PC-9 (cell line): Measurements from ENCODE around the gene ABR. TPM values are rescaled to one million over a fixed set of nuclear protein-coding genes. Genes with fewer than 3 reads are reported as not detected.
"Not testable (repeated sequence)": the region's sequence is repeated elsewhere in the genome, so short reads cannot be mapped to it uniquely, and the experiment has no call there.

ENCODE experiments used
- BruUV-seq: library from RNA; stranded (reverse); fragments of 400-500 nt; replicated peaks from 2 replicates; lab custom pipeline; 2021; lab: Mats Ljungman, UMichigan
- CTCF ChIA-PET: fragments of 300-600 bp; sonication (Branson Sonifier 250); formaldehyde crosslinking; loops from one replicate; lab custom pipeline; 2022; ENCODE audit warnings: antibody characterized with exemption; lab: Charles Lee
- POLR2A ChIA-PET: fragments of 300-600 bp; sonication (Branson Sonifier 250); formaldehyde crosslinking; loops from one replicate; lab custom pipeline; 2022; ENCODE audit warnings: antibody characterized with exemption; ENCODE audit not compliant: unreplicated experiment; lab: Charles Lee
- DNase-seq, 2 experiments: peaks; one replicate each; pipeline versions ENCODE4 v3.0.0 to v3.0.0-alpha.2; 2015 to 2022; ENCODE audit warnings: mixed read lengths in 1 of 2
- H2AFZ ChIP-seq: fragments of 200-600 bp; sonication (generic); 2 replicates; pipeline ENCODE4 v1.8.1; 2017; ENCODE audit warnings: antibody characterized with exemption
- H3F3A ChIP-seq: fragments of 200-600 bp; sonication (generic); 2 replicates; pipeline ENCODE4 v1.8.1; 2017; ENCODE audit warnings: antibody characterized with exemption, mild to moderate bottlenecking, low read depth; ENCODE audit not compliant: insufficient read depth
- H3K27ac ChIP-seq: fragments of 200-600 bp; sonication (generic); 2 replicates; pipeline ENCODE4 v1.6.1; 2016; ENCODE audit warnings: mixed run types
- H3K27me3 ChIP-seq: fragments of 200-600 bp; sonication (generic); 2 replicates; pipeline ENCODE4 v1.6.1; 2016; ENCODE audit warnings: low read depth, mixed run types; ENCODE audit not compliant: insufficient read depth
- H3K36me3 ChIP-seq: fragments of 200-600 bp; sonication (generic); 2 replicates; pipeline ENCODE4 v1.6.1; 2016; ENCODE audit warnings: low read depth, mixed run types
- H3K4me1 ChIP-seq: fragments of 200-600 bp; sonication (generic); replicated peaks from 2 replicates; pipeline ENCODE4 v1.6.1; 2016; ENCODE audit warnings: mixed run types; ENCODE audit not compliant: insufficient read depth
- H3K4me2 ChIP-seq: fragments of 200-600 bp; sonication (generic); 2 replicates; pipeline ENCODE4 v1.6.1; 2017; ENCODE audit warnings: mixed run types
- H3K4me3 ChIP-seq: fragments of 200-600 bp; sonication (generic); 2 replicates; pipeline ENCODE4 v1.6.1; 2016; ENCODE audit warnings: mixed run types
- H3K79me2 ChIP-seq: fragments of 200-600 bp; sonication (generic); 2 replicates; pipeline ENCODE4 v1.6.1; 2017; ENCODE audit warnings: low read depth, mixed run types
- H3K9me2 ChIP-seq: fragments of 200-600 bp; sonication (generic); 2 replicates; pipeline ENCODE4 v1.8.1; 2017; ENCODE audit warnings: mild to moderate bottlenecking; ENCODE audit not compliant: insufficient read depth
- H3K9me3 ChIP-seq: fragments of 200-600 bp; sonication (generic); 2 replicates; pipeline ENCODE4 v1.8.1; 2016; ENCODE audit warnings: low read depth; ENCODE audit not compliant: insufficient read depth
- H4K20me1 ChIP-seq: fragments of 200-600 bp; sonication (generic); 2 replicates; pipeline ENCODE4 v1.8.1; 2017; ENCODE audit not compliant: insufficient read depth
- CTCF ChIP-seq: fragments of 200-600 bp; sonication (generic); conservative IDR thresholded peaks from 2 replicates; pipeline ENCODE4 v1.6.1; 2017; ENCODE audit warnings: mixed run types, antibody characterized with exemption, mild to moderate bottlenecking, moderate library complexity
- EZH2 ChIP-seq: fragments of 200-600 bp; sonication (generic); IDR thresholded peaks from 2 replicates; pipeline ENCODE4 v1.8.0; 2017; ENCODE audit warnings: antibody characterized with exemption, low read depth
- intact Hi-C: fragments of 100-400 bp; cut with micrococcal nuclease; formaldehyde crosslinking; loops from one replicate; pipeline ENCODE4 v1.10.0; 2022; ENCODE audit not compliant: unreplicated experiment
- total RNA-seq: library from RNA; stranded (reverse); gene quantifications from 2 replicates; pipeline ENCODE4 v1.2.3, GENCODE V29; 2021

ABR gene
- total RNA-seq, 1 experiment from 2014 or later = 76.0 TPM

DNA sequence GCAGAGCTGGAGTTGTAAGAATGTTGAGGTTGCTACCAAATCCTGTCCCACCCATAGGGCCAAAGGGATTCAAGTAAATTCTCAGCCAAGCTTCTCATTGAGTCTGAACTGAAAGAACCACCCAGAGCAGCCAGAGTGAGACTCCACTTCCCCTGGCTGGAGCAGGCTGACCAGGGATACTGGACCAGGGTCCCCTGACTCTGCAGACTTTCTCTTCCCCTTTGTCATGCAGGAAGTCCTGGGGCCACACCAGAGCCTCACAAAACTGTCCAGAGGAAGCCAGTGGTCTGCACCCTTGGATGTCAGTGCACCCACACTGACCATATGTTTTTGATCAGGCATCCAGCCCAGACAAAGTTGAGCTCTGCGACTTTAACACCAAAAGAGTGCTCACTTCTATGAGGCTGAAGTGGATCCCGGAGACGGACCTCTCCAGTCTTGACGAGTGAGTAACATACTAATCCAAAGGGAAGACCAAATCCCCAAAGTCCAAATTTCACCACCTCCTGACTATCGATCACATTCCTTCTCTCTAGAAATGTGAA is 204.3 kb downstream of the ABR start:
- TF ChIP-seq EZH2 (no peak), CTCF (no peak)
- H3K9me2 ChIP-seq = no peaks in the 10 kb centered on the region
- DNase-seq = no peak
- no peak overlapping the region for H3K27ac ChIP-seq
- H3K79me2 ChIP-seq = peaks cover 66% of the 10 kb centered on the region
- H3K9me3 ChIP-seq = no peaks in the 10 kb centered on the region
- H3F3A ChIP-seq = peaks cover 44% of the 10 kb centered on the region
- ChIA-PET CTCF (no interaction called here), POLR2A (interaction anchor here (0.5 kb wide), 1 partner anchor 187 kb away, joined by 26 read pairs; no protein-coding TSS in a partner anchor)
- no peaks in the 10 kb centered on the region for H3K27me3 ChIP-seq
- intact Hi-C loops = no loop called here
- H2AFZ ChIP-seq = no peak overlapping the region
- H3K4me2 ChIP-seq = peak overlapping the region; percentile 15; the same call in 1 of the 2 replicates
- no peaks in the 10 kb centered on the region; the same call in none of the 2 replicates for H4K20me1 ChIP-seq
- no TSS peak for BruUV-seq
- peaks cover 60% of the 10 kb centered on the region for H3K4me1 ChIP-seq
- H3K36me3 ChIP-seq = no peaks in the 10 kb centered on the region
- no peak overlapping the region for H3K4me3 ChIP-seq

GRCh38 chr17:974778-975177 is 205.0 kb downstream of the ABR start:
- POLR2A ChIA-PET = interaction anchor here (0.5 kb wide), 1 partner anchor 186 kb away, joined by 26 read pairs; no protein-coding TSS in a partner anchor
- CTCF ChIA-PET = not testable (repeated sequence)
- H3K4me1 ChIP-seq = peaks cover 56% of the 10 kb centered on the region

DNA sequence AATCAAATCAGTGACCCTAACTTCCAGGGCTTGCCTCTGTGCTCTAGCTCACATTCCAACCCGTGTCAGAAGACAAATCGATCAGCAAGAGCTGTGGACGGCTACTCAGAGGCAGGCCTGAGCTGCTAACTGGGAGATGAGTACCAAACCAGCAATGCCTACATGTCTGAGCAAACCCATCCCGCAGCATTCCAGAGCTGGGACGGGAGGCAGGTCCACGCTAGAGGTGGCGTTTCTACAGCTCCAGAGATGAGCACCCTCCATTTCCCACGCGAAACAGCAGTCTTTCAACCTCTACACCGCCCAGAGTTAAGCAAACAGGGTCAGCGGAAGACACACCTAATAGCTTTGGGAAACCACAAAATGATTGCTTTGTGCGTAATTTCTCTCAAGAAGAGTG is 206.7 kb downstream of the ABR start:
- intact Hi-C loops = loop anchor here (1.0 to 2.0 kb wide), 3 partner anchors 16 to 45 kb away; no protein-coding TSS in a partner anchor
- Histone ChIP-seq H3K27me3 (no peaks in the 10 kb centered on the region), H3K9me2 (no peaks in the 10 kb centered on the region), H3K79me2 (peaks cover 70% of the 10 kb centered on the region), H3K4me3 (peak overlapping the region; percentile 36; the same call in 1 of the 2 replicates), H3K27ac (peak overlapping the region; percentile 96), H3K4me2 (peak overlapping the region; percentile 76), H4K20me1 (no peaks in the 10 kb centered on the region; the same call in none of the 2 replicates), H3K4me1 (peaks cover 54% of the 10 kb centered on the region), H3F3A (peaks cover 40% of the 10 kb centered on the region), H3K9me3 (no peaks in the 10 kb centered on the region), H3K36me3 (no peaks in the 10 kb centered on the region), H2AFZ (peak overlapping the region; percentile 34; the same call in 1 of the 2 replicates)
- no TSS peak for BruUV-seq
- ChIA-PET POLR2A (interaction anchor here (0.6 to 0.7 kb wide), 3 partner anchors 22 to 740 kb away, joined by 3 to 5 read pairs (median 3); no protein-coding TSS in a partner anchor), CTCF (interaction anchor here (0.9 kb wide), 1 partner anchor 45 kb away, joined by 3 read pairs; no protein-coding TSS in a partner anchor)
- TF ChIP-seq CTCF = no peak
- no peak for TF ChIP-seq EZH2
- peak; percentile 83 to 97 for DNase-seq

More at GRCh38 chr17:974778-975177, 205.0 kb downstream of the ABR start:
- H3K27me3 ChIP-seq, H3K27ac ChIP-seq, H3K36me3 ChIP-seq, DNase-seq, H3K9me3 ChIP-seq, intact Hi-C loops, H3K9me2 ChIP-seq, BruUV-seq, H2AFZ ChIP-seq, H3K4me3 ChIP-seq, H4K20me1 ChIP-seq: not testable (repeated sequence)
- Histone ChIP-seq H3K4me2 (peak overlapping the region; percentile 15; the same call in 1 of the 2 replicates), H3K79me2 (peaks cover 67% of the 10 kb centered on the region), H3F3A (peaks cover 40% of the 10 kb centered on the region)

DNA sequence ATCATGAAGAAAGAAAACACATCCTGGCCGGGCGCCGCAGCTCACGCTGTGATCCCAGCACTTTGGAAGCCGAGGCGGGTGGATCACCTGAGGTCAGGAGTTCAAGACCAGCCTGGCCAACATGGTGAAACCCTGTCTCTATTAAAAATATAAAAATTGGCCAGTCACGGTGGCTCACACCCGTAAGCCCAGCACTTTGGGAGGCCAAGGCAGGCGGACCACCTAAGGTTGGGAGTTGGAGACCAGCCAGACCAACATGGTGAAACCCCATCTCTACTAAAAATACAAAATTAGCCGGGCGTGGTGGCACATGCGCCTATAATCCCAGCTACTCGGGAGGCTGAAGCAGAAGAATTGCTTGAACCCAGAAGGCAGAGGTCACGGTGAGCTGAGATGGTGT is 207.9 kb downstream of the ABR start:
- POLR2A ChIA-PET, H2AFZ ChIP-seq, H4K20me1 ChIP-seq, DNase-seq, H3K36me3 ChIP-seq, H3K9me2 ChIP-seq, H3K27me3 ChIP-seq, BruUV-seq, H3K9me3 ChIP-seq, H3K4me3 ChIP-seq: not testable (repeated sequence)
- peaks cover 42% of the 10 kb centered on the region for H3K4me1 ChIP-seq
- peaks cover 58% of the 10 kb centered on the region for H3K79me2 ChIP-seq
- H3K4me2 ChIP-seq = peak overlapping the region; percentile 76
- CTCF ChIA-PET = interaction anchor here (0.9 kb wide), 1 partner anchor 44 kb away, joined by 3 read pairs; no protein-coding TSS in a partner anchor
- H3K27ac ChIP-seq = peak overlapping the region; percentile 96
- intact Hi-C loops = loop anchor here (2.0 kb wide), 2 partner anchors 15 to 39 kb away; no protein-coding TSS in a partner anchor
- peaks cover 32% of the 10 kb centered on the region for H3F3A ChIP-seq
